T follicular helper cell (primary cell): Measurements from ENCODE around the gene EHMT1.

ENCODE experiments used
- DNase-seq: peaks from one replicate; pipeline ENCODE4 v3.0.0-alpha.2; 2020; ENCODE audit warnings: low read depth

The EHMT1 gene

DNA sequence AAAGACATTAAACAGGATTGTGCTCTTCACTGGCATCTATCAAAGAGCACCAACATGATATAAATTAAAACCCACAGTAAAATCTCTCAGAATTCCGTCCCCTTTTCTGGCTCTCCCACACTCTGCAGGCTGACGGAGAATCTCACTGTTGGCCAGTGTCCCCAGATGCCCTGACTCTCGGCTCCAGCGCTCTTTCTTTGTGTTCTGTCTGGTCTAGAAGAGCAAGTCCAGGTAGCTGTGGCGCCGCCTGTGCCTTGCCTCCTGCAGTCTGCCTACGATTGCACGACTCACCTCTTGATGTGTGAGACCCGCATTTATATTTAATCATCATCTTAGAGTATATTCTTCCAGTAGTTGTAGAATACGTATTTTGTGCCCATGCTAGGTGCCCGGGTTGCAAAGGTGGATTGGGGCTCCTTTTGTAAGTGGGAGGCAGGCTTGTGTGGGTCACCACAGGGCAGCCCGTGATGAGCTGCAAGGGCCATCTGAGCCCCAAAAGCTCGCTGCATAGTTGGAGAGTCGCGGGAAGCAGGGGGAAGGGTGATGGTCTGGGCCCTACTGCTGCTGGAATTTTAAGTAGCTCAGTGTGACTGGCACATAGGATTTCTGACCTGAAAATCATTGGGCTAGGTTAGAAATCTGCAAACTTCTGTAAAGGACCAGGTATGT, 55.6 kb downstream of the EHMT1 start:
- DNase-seq = no peak

- no peak for DNase-seq
These were observed 56.1 kb downstream of the EHMT1 start for GRCh38 chr9:137674976-137675320.

GRCh38 chr9:137676998-137677397, 58.2 kb downstream of the EHMT1 start:
- no peak for DNase-seq

DNA sequence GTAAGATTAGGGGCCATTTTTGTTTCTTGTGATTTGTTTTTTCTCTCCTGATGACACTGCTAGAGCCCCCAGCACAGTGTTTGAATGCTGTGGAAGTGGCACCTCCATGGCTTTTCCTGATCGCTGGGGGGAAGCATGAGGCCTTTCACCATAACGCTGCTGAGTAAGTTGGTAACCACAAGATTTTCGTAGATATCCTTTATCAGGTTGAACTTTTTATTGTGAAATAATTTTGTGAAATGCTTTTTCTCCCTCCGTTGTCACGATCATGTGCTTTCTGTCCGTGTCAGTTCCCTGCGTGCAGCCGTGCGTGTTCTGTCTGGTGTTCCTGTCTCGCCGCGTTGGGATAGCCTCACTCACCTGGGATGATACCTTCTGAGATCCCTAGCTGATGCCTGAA, 59.4 kb downstream of the EHMT1 start:
- no peak for DNase-seq

DNA sequence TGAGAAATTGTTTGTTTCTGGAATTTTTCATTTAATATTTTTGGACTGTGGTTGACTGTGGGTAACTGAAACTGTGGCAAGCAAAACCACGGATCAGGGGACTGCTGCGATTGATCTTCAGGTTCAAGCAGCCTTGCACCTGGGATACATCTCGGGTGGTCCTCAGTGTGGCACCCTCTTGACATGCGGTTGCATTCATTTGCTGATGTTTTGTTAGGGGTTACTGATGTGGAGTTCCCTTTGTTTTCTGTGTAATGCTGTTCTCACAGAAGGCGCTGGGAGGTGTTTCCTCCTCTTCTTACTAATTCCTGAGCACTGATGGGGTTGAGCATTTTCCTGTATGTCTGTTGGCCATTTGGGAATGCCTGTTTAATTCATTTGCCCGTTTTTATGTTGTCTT, 60.4 kb downstream of the EHMT1 start:
- no peak for DNase-seq

- DNase-seq = no peak
These were observed 61.0 kb downstream of the EHMT1 start for GRCh38 chr9:137679695-137680305.

DNA sequence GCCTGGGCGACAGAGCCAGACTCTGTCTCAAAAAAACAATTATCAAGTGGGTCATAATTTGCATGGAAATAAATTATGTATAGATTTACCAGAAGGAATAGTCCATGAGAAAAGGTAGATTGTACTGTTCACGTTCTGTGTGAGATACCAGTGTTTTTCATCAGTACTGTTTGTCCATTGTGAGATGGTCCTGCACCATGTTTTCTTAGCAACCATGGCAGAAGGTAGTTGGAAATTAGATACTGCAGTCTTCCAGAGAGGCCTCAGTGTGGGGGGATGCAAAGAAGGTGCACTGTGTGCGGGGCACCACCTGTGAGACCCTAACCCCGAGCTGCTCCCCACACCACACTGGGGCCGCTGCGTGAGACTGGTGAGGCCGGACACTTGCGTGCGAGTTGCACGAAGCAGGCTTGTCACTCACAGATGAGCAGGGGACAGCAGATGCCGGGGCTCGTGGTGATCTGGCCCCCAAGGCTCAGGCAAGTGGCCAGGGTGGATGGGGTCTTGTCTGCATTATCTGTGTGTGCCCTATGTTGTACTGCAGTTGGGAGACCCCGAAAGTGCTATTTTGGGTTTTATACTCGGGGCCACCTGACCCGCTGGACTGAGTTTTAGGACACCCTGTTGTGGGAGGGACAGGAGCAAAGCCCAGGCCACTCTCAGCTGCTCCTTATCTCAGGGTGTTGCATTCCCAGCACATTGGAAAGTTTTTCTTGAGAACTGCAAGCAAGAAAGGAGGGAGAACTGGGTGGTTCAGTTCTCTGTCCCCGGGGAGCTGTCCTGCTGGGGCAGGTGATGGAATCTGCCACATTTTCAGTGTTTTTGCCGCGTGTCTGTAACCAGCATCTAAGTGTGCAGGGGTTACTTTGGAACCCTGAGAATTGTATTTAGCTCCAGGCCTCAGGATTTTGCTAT, 61.9 kb downstream of the EHMT1 start:
- no peak for DNase-seq

- DNase-seq = no peak
These were observed 63.8 kb downstream of the EHMT1 start for GRCh38 chr9:137682428-137683105.

GRCh38 chr9:137683262-137683864, 64.6 kb downstream of the EHMT1 start:
- no peak for DNase-seq

DNA sequence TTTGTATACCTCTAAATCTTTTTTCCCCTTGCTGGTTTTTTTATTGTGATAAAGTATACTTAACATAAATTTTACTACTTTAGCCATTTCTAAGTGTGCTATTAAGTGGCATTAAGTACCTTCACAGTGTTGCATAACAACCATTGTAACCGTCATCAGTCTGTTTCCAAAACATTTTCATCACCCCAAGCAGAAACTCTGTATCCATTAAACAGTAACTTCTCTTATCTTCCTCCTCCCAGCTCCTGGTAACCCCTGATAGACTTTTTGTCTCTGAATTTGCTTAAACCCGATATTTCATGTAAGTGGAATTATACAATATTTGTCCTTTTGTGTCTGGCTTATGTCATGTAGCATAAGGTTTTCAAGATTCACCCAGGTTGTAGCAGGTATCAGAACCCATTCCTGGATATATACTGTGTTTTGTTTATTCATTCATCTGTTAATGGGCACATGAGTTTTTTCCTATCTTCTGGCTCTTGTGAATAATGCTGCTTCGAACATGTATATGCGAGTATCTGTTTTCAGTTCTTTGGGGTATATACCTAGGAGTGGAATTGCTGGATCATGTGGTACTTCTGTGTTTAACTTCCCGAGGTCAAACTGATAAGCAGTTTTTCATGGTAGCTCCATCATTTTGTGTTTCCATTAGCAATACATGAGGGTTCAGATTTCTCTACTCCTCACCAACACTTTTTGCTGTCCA, 66.4 kb downstream of the EHMT1 start:
- DNase-seq = no peak

DNA sequence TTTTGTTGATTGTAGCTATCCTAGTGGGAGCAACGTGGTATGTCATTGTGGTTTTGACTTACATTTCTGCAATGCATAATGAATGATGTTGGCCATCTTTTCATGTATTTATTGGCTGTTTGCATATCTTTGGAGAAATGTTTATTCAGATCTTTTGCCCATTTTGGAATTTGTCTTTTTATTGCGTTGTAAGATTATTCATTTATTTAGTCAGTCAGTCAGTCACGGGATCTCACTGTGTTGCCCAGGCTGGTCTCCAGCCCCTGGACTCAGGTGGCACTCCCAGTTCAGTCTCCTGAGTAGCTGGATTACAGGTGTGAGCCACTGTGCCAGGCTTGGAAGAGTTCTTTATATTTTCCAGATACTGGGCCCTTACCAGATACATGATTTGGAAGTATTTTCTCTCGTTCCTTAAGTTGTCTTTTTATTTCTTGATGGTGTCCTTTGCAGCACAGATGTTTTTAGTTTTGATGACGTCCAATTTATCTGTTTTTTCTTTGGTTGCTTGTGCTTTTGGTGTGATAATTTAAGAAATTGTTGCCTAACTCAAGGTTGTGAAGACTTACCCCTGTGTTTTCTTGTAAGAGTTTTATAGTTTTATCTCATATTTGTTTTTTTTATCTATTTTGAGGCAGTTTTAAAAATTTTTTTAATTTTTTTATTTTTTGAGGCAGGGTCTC, 67.1 kb downstream of the EHMT1 start:
- no peak for DNase-seq

- DNase-seq = no peak
These were observed 69.5 kb downstream of the EHMT1 start for GRCh38 chr9:137688261-137688660.

- no peak for DNase-seq
These were observed 69.9 kb downstream of the EHMT1 start for GRCh38 chr9:137688725-137689124.

GRCh38 chr9:137689745-137690529, 71.1 kb downstream of the EHMT1 start:
- DNase-seq = no peak

DNA sequence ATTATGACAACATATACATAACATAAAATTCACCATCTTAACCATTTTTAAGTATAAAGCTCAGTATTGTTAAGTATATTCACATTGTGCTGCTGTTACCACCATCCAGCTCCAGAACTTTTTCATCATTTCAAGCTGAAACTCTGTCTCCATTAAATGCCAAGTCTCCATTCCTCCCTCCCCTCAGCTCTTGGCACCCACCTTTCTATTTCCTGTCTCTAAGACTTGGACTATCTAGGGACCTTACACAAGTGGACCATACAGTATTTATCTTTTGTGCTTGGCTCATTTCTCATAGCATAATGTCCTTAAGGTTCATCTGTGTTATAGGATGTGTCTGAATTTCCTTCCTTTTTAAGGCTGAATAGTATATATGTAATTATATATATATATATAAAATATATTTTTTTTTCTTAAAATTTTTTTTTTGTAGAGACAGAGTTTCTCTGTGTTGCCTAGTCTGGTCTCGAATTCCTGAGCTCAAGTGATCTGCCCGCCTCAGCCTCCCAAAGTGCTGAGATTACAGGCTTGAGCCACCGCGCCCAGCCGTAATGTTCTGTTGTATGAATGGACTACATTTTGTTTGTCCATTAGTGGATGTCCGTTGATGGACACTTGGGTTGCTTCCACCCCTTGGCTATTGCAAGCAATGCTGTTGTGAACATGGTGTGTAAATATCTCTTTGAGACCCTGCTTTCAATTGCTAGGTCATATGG, 72.3 kb downstream of the EHMT1 start:
- DNase-seq = no peak

GRCh38 chr9:137691646-137692351, 73.0 kb downstream of the EHMT1 start:
- no peak for DNase-seq

- no peak for DNase-seq
These were observed 75.6 kb downstream of the EHMT1 start for GRCh38 chr9:137694236-137694959.
